Trophoblast cell (in vitro differentiated cells and primary cell): Measurements from ENCODE around the gene DOCK3.

Source experiments
- DNase-seq, 2 donors: peaks; one replicate each; pipeline ENCODE4 v3.0.0-alpha.2; 2016
- H2AFZ ChIP-seq: 2 replicates; pipeline ENCODE4 v1.6.1; 2013; ENCODE audit warnings: low read length, moderate library complexity, mild to moderate bottlenecking; ENCODE audit not compliant: insufficient read depth, poor library complexity
- H2AK5ac ChIP-seq: 2 replicates; pipeline ENCODE4 v1.6.1; 2013; ENCODE audit warnings: mild to moderate bottlenecking, low read length
- H2BK120ac ChIP-seq: 2 replicates; pipeline ENCODE4 v1.6.1; 2013; ENCODE audit warnings: low read length, mild to moderate bottlenecking, moderate library complexity; ENCODE audit not compliant: insufficient read depth, poor library complexity
- H2BK12ac ChIP-seq: 2 replicates; pipeline ENCODE4 v1.6.1; 2013; ENCODE audit warnings: mild to moderate bottlenecking, low read length, moderate library complexity
- H2BK5ac ChIP-seq: 2 replicates; pipeline ENCODE4 v1.6.1; 2013; ENCODE audit warnings: low read length, low read depth, moderate library complexity, mild to moderate bottlenecking; ENCODE audit not compliant: poor library complexity
- H3K14ac ChIP-seq: 2 replicates; pipeline ENCODE4 v1.6.1; 2013; ENCODE audit warnings: mild to moderate bottlenecking, low read length
- H3K18ac ChIP-seq: 2 replicates; pipeline ENCODE4 v1.6.1; 2013; ENCODE audit warnings: mild to moderate bottlenecking, low read length
- H3K23ac ChIP-seq: 2 replicates; pipeline ENCODE4 v1.6.1; 2013; ENCODE audit warnings: low read length
- H3K27ac ChIP-seq: 2 replicates; pipeline ENCODE4 v1.5.1; 2013; ENCODE audit warnings: low read depth, mild to moderate bottlenecking, inconsistent platforms, low read length, moderate library complexity
- H3K27me3 ChIP-seq: 2 replicates; pipeline ENCODE4 v1.6.1; 2013; ENCODE audit warnings: inconsistent platforms, mild to moderate bottlenecking, low read length, moderate library complexity; ENCODE audit not compliant: insufficient read depth
- H3K36me3 ChIP-seq, 2 experiments: 1 replicate in 1 of 2; 2 replicates in 1 of 2; pipeline ENCODE4 v1.6.1; 2013; ENCODE audit warnings: low read length in 2 of 2, mild to moderate bottlenecking in 2 of 2, moderate library complexity in 1 of 2; ENCODE audit not compliant: insufficient read depth in 2 of 2, control insufficient read depth in 1 of 2
- H3K4ac ChIP-seq: 2 replicates; pipeline ENCODE4 v1.6.1; 2013; ENCODE audit warnings: low read depth, mild to moderate bottlenecking, low read length, moderate library complexity
- H3K4me1 ChIP-seq, 2 experiments: 1 replicate in 1 of 2; 2 replicates in 1 of 2; pipeline ENCODE4 v1.6.1; 2013; ENCODE audit warnings: low read length in 2 of 2, mild to moderate bottlenecking in 2 of 2, moderate library complexity in 1 of 2; ENCODE audit not compliant: insufficient read depth in 2 of 2, control insufficient read depth in 1 of 2
- H3K4me2 ChIP-seq: 2 replicates; pipeline ENCODE4 v1.6.1; 2013; ENCODE audit warnings: inconsistent platforms, mild to moderate bottlenecking, low read length, moderate library complexity
- H3K4me3 ChIP-seq: 2 replicates; pipeline ENCODE4 v1.5.1; 2013; ENCODE audit warnings: mild to moderate bottlenecking, low read depth, low read length, inconsistent platforms
- H3K79me1 ChIP-seq: one replicate; pipeline ENCODE4 v1.6.1; 2013; ENCODE audit warnings: low read length
- H3K79me2 ChIP-seq: 2 replicates; pipeline ENCODE4 v1.6.1; 2013; ENCODE audit warnings: low read length, mild to moderate bottlenecking; ENCODE audit not compliant: control insufficient read depth, insufficient read depth, poor library complexity
- H3K9ac ChIP-seq: 2 replicates; pipeline ENCODE4 v1.6.1; 2013; ENCODE audit warnings: mild to moderate bottlenecking, low read length
- H3K9me3 ChIP-seq: 2 replicates; pipeline ENCODE4 v1.6.1; 2013; ENCODE audit warnings: low read depth, mild to moderate bottlenecking, control low read depth, inconsistent platforms, low read length; ENCODE audit not compliant: insufficient read depth
- H4K12ac ChIP-seq: 2 replicates; pipeline ENCODE4 v1.6.1; 2013; ENCODE audit warnings: low read depth, mild to moderate bottlenecking, low read length, moderate library complexity
- H4K8ac ChIP-seq: 2 replicates; pipeline ENCODE4 v1.6.1; 2013; ENCODE audit warnings: low read depth, mild to moderate bottlenecking, low read length, moderate library complexity
- H4K91ac ChIP-seq: one replicate; pipeline ENCODE4 v1.6.1; 2013; ENCODE audit warnings: low read depth, mild to moderate bottlenecking, low read length, moderate library complexity
- WGBS: extraction: QIAGEN DNeasy Blood & Tissue Kit; methylation state at CpG from one replicate; pipeline ENCODE4 v1.1.7; 2013; ENCODE audit warnings: missing lambda C conversion rate; ENCODE audit not compliant: insufficient read length, insufficient coverage; ENCODE audit errors: extremely low coverage; 5-methylcytosine and 5-hydroxymethylcytosine counted together

Gene DOCK3

GRCh38 chr3:50628601-50629000, 46.1 kb upstream of the DOCK3 start:
- H4K12ac ChIP-seq: no peak overlapping the region
- no peak overlapping the region for H3K14ac ChIP-seq
- H3K36me3 ChIP-seq: no peaks in the 10 kb centered on the region
- H3K4me3 ChIP-seq: no peak overlapping the region
- no peak overlapping the region for H3K18ac ChIP-seq
- H3K79me1 ChIP-seq: no peaks in the 10 kb centered on the region
- H3K4ac ChIP-seq: no peak overlapping the region
- no peak overlapping the region for H3K9ac ChIP-seq
- no CpG with 5 or more reads among the region's 3 CpGs for WGBS
- no peak for DNase-seq
- no peak overlapping the region for H3K27ac ChIP-seq
- H3K79me2 ChIP-seq: peaks cover 2% of the 10 kb centered on the region
- no peak overlapping the region for H2BK120ac ChIP-seq
- H3K9me3 ChIP-seq: peaks cover 2% of the 10 kb centered on the region
- no peak overlapping the region for H2BK12ac ChIP-seq
- H2BK5ac ChIP-seq: no peak overlapping the region
- H3K27me3 ChIP-seq: no peaks in the 10 kb centered on the region
- H3K4me2 ChIP-seq: no peak overlapping the region
- H3K23ac ChIP-seq: no peak overlapping the region
- no peak overlapping the region for H2AK5ac ChIP-seq
- H3K4me1 ChIP-seq: peaks cover 14 to 20% of the 10 kb centered on the region in 2 experiments
- H4K8ac ChIP-seq: no peak overlapping the region
- H4K91ac ChIP-seq: no peak overlapping the region
- H2AFZ ChIP-seq: no peak overlapping the region

- Histone ChIP-seq H2AFZ (no peak overlapping the region), H3K4me3 (no peak overlapping the region), H3K9me3 (peaks cover 2% of the 10 kb centered on the region), H3K79me1 (no peaks in the 10 kb centered on the region), H4K91ac (no peak overlapping the region), H3K18ac (no peak overlapping the region), H3K4me1 (peaks cover 0 to 9% of the 10 kb centered on the region in 2 experiments), H3K79me2 (peaks cover 2% of the 10 kb centered on the region), H3K14ac (no peak overlapping the region), H3K27me3 (no peaks in the 10 kb centered on the region), H3K27ac (no peak overlapping the region), H3K23ac (no peak overlapping the region), H4K12ac (no peak overlapping the region), H4K8ac (no peak overlapping the region), H3K36me3 (no peaks in the 10 kb centered on the region), H2BK12ac (no peak overlapping the region), H3K4me2 (no peak overlapping the region), H2BK5ac (no peak overlapping the region), H2AK5ac (no peak overlapping the region), H3K9ac (no peak overlapping the region), H3K4ac (no peak overlapping the region), H2BK120ac (no peak overlapping the region)
- DNase-seq: no peak
- no CpG with 5 or more reads among the region's 6 CpGs for WGBS
These were observed 44.3 kb upstream of the DOCK3 start for GRCh38 chr3:50630394-50630793.

- no peak overlapping the region for H2AFZ ChIP-seq
- H4K91ac ChIP-seq: no peak overlapping the region
- H3K4me3 ChIP-seq: no peak overlapping the region
- no peak overlapping the region for H2BK5ac ChIP-seq
- no peak overlapping the region for H3K27ac ChIP-seq
- H3K4me2 ChIP-seq: no peak overlapping the region
- no peak overlapping the region for H4K12ac ChIP-seq
- no peaks in the 10 kb centered on the region for H3K27me3 ChIP-seq
- H3K36me3 ChIP-seq: no peaks in the 10 kb centered on the region
- no peak overlapping the region for H3K23ac ChIP-seq
- no peaks in the 10 kb centered on the region for H3K79me1 ChIP-seq
- H3K4ac ChIP-seq: no peak overlapping the region
- no peak overlapping the region for H2AK5ac ChIP-seq
- H2BK12ac ChIP-seq: no peak overlapping the region
- WGBS: no CpG with 5 or more reads among the region's 7 CpGs
- DNase-seq: no peak
- no peak overlapping the region for H3K9ac ChIP-seq
- H2BK120ac ChIP-seq: no peak overlapping the region
- no peak overlapping the region for H4K8ac ChIP-seq
- H3K4me1 ChIP-seq: peaks cover 0 to 9% of the 10 kb centered on the region in 2 experiments
- no peak overlapping the region for H3K14ac ChIP-seq
- peaks cover 2% of the 10 kb centered on the region for H3K9me3 ChIP-seq
- H3K79me2 ChIP-seq: peaks cover 2% of the 10 kb centered on the region
- H3K18ac ChIP-seq: no peak overlapping the region
These were observed 43.9 kb upstream of the DOCK3 start for GRCh38 chr3:50630877-50631276.

GRCh38 chr3:50632450-50632849, 42.3 kb upstream of the DOCK3 start:
- no CpG with 5 or more reads among the region's 5 CpGs for WGBS
- H4K12ac ChIP-seq: no peak overlapping the region
- no peak overlapping the region for H3K23ac ChIP-seq
- no peak overlapping the region for H3K4ac ChIP-seq
- H2AFZ ChIP-seq: no peak overlapping the region
- H3K79me2 ChIP-seq: no peaks in the 10 kb centered on the region
- H2AK5ac ChIP-seq: no peak overlapping the region
- H3K36me3 ChIP-seq: no peaks in the 10 kb centered on the region
- DNase-seq: no peak
- H3K18ac ChIP-seq: no peak overlapping the region
- H3K79me1 ChIP-seq: no peaks in the 10 kb centered on the region
- H2BK5ac ChIP-seq: no peak overlapping the region
- no peak overlapping the region for H3K4me3 ChIP-seq
- H3K27me3 ChIP-seq: no peaks in the 10 kb centered on the region
- no peak overlapping the region for H2BK120ac ChIP-seq
- H3K4me2 ChIP-seq: no peak overlapping the region
- H3K4me1 ChIP-seq: peaks cover 0 to 5% of the 10 kb centered on the region in 2 experiments
- no peak overlapping the region for H4K91ac ChIP-seq
- no peak overlapping the region for H3K9ac ChIP-seq
- no peak overlapping the region for H3K14ac ChIP-seq
- H4K8ac ChIP-seq: no peak overlapping the region
- no peaks in the 10 kb centered on the region for H3K9me3 ChIP-seq
- H3K27ac ChIP-seq: no peak overlapping the region
- no peak overlapping the region for H2BK12ac ChIP-seq
